ENCODE data around the gene ZNF568.

ZNF568 gene

GRCh38 chr19:36898422-36898821, 17.7 kb upstream of the ZNF568 start:
- no peak for TF ChIP-seq CTCF (conservative IDR thresholded peaks at IDR 0.05; ENCODE audit: low read depth, low read length)
- Histone ChIP-seq H3K36me3 (ENCODE audit: insufficient read depth) (no peaks in the 10 kb centered on the region), H3K9ac (no peak overlapping the region), H3K27ac (no peak overlapping the region), H2AFZ (ENCODE audit: low read depth) (no peak overlapping the region), H3K79me2 (ENCODE audit: insufficient read depth, low read depth) (no peaks in the 10 kb centered on the region), H3K4me1 (ENCODE audit: low read depth, poor library complexity, severe bottlenecking) (no peaks in the 10 kb centered on the region), H3K4me2 (no peak overlapping the region), H3K27me3 (ENCODE audit: insufficient read depth, low read depth) (no peaks in the 10 kb centered on the region), H3K4me3 (IDR thresholded peaks at IDR 0.05; ENCODE audit: insufficient read depth, low read depth, low read length) (no peak overlapping the region), H4K20me1 (ENCODE audit: insufficient read depth) (no peaks in the 10 kb centered on the region)

GRCh38 chr19:36916991-36917390, 859 bp downstream of the ZNF568 start:
- Histone ChIP-seq H3K9ac (no peak overlapping the region), H3K4me2 (no peak overlapping the region), H3K36me3 (ENCODE audit: insufficient read depth) (no peaks in the 10 kb centered on the region), H3K27ac (no peak overlapping the region), H3K4me1 (ENCODE audit: low read depth, poor library complexity, severe bottlenecking) (no peaks in the 10 kb centered on the region), H3K4me3 (IDR thresholded peaks at IDR 0.05; ENCODE audit: insufficient read depth, low read depth, low read length) (no peak overlapping the region), H3K79me2 (ENCODE audit: insufficient read depth, low read depth) (no peaks in the 10 kb centered on the region), H3K27me3 (ENCODE audit: insufficient read depth, low read depth) (no peaks in the 10 kb centered on the region), H4K20me1 (ENCODE audit: insufficient read depth) (no peaks in the 10 kb centered on the region), H2AFZ (ENCODE audit: low read depth) (no peak overlapping the region)
- TF ChIP-seq CTCF (conservative IDR thresholded peaks at IDR 0.05; ENCODE audit: low read depth, low read length), result no peak

GRCh38 chr19:36918090-36918489, 2.0 kb downstream of the ZNF568 start:
- Histone ChIP-seq H3K4me1 (ENCODE audit: low read depth, poor library complexity, severe bottlenecking) (no peaks in the 10 kb centered on the region), H4K20me1 (ENCODE audit: insufficient read depth) (no peaks in the 10 kb centered on the region), H3K4me3 (IDR thresholded peaks at IDR 0.05; ENCODE audit: insufficient read depth, low read depth, low read length) (no peak overlapping the region), H3K4me2 (no peak overlapping the region), H2AFZ (ENCODE audit: low read depth) (no peak overlapping the region), H3K36me3 (ENCODE audit: insufficient read depth) (no peaks in the 10 kb centered on the region), H3K9ac (no peak overlapping the region), H3K27ac (no peak overlapping the region), H3K27me3 (ENCODE audit: insufficient read depth, low read depth) (no peaks in the 10 kb centered on the region), H3K79me2 (ENCODE audit: insufficient read depth, low read depth) (no peaks in the 10 kb centered on the region)
- TF ChIP-seq CTCF (conservative IDR thresholded peaks at IDR 0.05; ENCODE audit: low read depth, low read length), result no peak

- no peaks in the 10 kb centered on the region for H3K36me3 ChIP-seq (ENCODE audit: insufficient read depth)
- no peak overlapping the region for H3K4me3 ChIP-seq (IDR thresholded peaks at IDR 0.05; ENCODE audit: insufficient read depth, low read depth, low read length)
- no peaks in the 10 kb centered on the region for H4K20me1 ChIP-seq (ENCODE audit: insufficient read depth)
- H2AFZ ChIP-seq (ENCODE audit: low read depth), result no peak overlapping the region
- H3K9ac ChIP-seq, result no peak overlapping the region
- no peak overlapping the region for H3K4me2 ChIP-seq
- no peaks in the 10 kb centered on the region for H3K27me3 ChIP-seq (ENCODE audit: insufficient read depth, low read depth)
- no peaks in the 10 kb centered on the region for H3K4me1 ChIP-seq (ENCODE audit: low read depth, poor library complexity, severe bottlenecking)
- no peak for TF ChIP-seq CTCF (conservative IDR thresholded peaks at IDR 0.05; ENCODE audit: low read depth, low read length)
- no peak overlapping the region for H3K27ac ChIP-seq
- H3K79me2 ChIP-seq (ENCODE audit: insufficient read depth, low read depth), result no peaks in the 10 kb centered on the region
Measured at GRCh38 chr19:36931684-36932083, 15.6 kb downstream of the ZNF568 start.

GRCh38 chr19:36939153-36939552, 23.0 kb downstream of the ZNF568 start:
- no peak overlapping the region for H3K4me3 ChIP-seq (IDR thresholded peaks at IDR 0.05; ENCODE audit: insufficient read depth, low read depth, low read length)
- H3K36me3 ChIP-seq (ENCODE audit: insufficient read depth), result no peaks in the 10 kb centered on the region
- no peak overlapping the region for H3K4me2 ChIP-seq

More at GRCh38 chr19:36939153-36939552, 23.0 kb downstream of the ZNF568 start:
- H3K27me3 ChIP-seq (ENCODE audit: insufficient read depth, low read depth), result no peaks in the 10 kb centered on the region
- H3K79me2 ChIP-seq (ENCODE audit: insufficient read depth, low read depth), result no peaks in the 10 kb centered on the region
- H2AFZ ChIP-seq (ENCODE audit: low read depth), result no peak overlapping the region
- no peak overlapping the region for H3K9ac ChIP-seq
- no peaks in the 10 kb centered on the region for H4K20me1 ChIP-seq (ENCODE audit: insufficient read depth)
- no peaks in the 10 kb centered on the region for H3K4me1 ChIP-seq (ENCODE audit: low read depth, poor library complexity, severe bottlenecking)
- TF ChIP-seq CTCF (conservative IDR thresholded peaks at IDR 0.05; ENCODE audit: low read depth, low read length), result no peak
- no peak overlapping the region for H3K27ac ChIP-seq

All from KMS-11 (cell line).